ENCODE data around the gene COMMD10.

The COMMD10 gene

GRCh38 chr5:116216246-116216645 lies 131.4 kb downstream of the COMMD10 start:
- peak; percentile 1 for DNase-seq (ENCODE audit: low read depth)

GRCh38 chr5:116225281-116225922 lies 140.6 kb downstream of the COMMD10 start:
- no peak for DNase-seq (ENCODE audit: low read depth)

- no peak for DNase-seq (ENCODE audit: low read depth)
Measured at GRCh38 chr5:116229131-116229689, 144.4 kb downstream of the COMMD10 start.

GRCh38 chr5:116231288-116231687 lies 146.5 kb downstream of the COMMD10 start:
- no peak for DNase-seq (ENCODE audit: low read depth)

- no peak for DNase-seq (ENCODE audit: low read depth)
Measured at GRCh38 chr5:116234681-116235080, 149.9 kb downstream of the COMMD10 start.

- peak; percentile 4 for DNase-seq (ENCODE audit: low read depth)
Measured at GRCh38 chr5:116237917-116238500, 153.2 kb downstream of the COMMD10 start.

- peak; percentile 53 for DNase-seq (ENCODE audit: low read depth)
Measured at GRCh38 chr5:116242343-116242742, 157.5 kb downstream of the COMMD10 start.

- peak; percentile 22 for DNase-seq (ENCODE audit: low read depth)
Measured at GRCh38 chr5:116248432-116248831, 163.6 kb downstream of the COMMD10 start.

- DNase-seq (ENCODE audit: low read depth): no peak
Measured at GRCh38 chr5:116249648-116250047, 164.8 kb downstream of the COMMD10 start.

GRCh38 chr5:116256717-116257116 lies 171.9 kb downstream of the COMMD10 start:
- no peak for DNase-seq (ENCODE audit: low read depth)

- DNase-seq (ENCODE audit: low read depth): no peak
Measured at GRCh38 chr5:116265471-116265870, 180.6 kb downstream of the COMMD10 start.

- peak; percentile 78 for DNase-seq (ENCODE audit: low read depth)
Measured at GRCh38 chr5:116271446-116272025, 186.7 kb downstream of the COMMD10 start.

- peak; percentile 81 for DNase-seq (ENCODE audit: low read depth)
Measured at GRCh38 chr5:116272281-116272941, 187.6 kb downstream of the COMMD10 start.

- DNase-seq (ENCODE audit: low read depth): peak; percentile 54
Measured at GRCh38 chr5:116273448-116274242, 188.8 kb downstream of the COMMD10 start.

GRCh38 chr5:116274251-116274650 lies 189.4 kb downstream of the COMMD10 start:
- DNase-seq (ENCODE audit: low read depth): no peak

GRCh38 chr5:116275282-116275681 lies 190.5 kb downstream of the COMMD10 start:
- no peak for DNase-seq (ENCODE audit: low read depth)

GRCh38 chr5:116276952-116277351 lies 192.1 kb downstream of the COMMD10 start:
- no peak for DNase-seq (ENCODE audit: low read depth)

- DNase-seq (ENCODE audit: low read depth): no peak
Measured at GRCh38 chr5:116280149-116280803, 195.5 kb downstream of the COMMD10 start.

- DNase-seq (ENCODE audit: low read depth): no peak
Measured at GRCh38 chr5:116281309-116281708, 196.5 kb downstream of the COMMD10 start.

- DNase-seq (ENCODE audit: low read depth): no peak
Measured at GRCh38 chr5:116288524-116288923, 203.7 kb downstream of the COMMD10 start.

GRCh38 chr5:116289276-116289675 lies 204.5 kb downstream of the COMMD10 start:
- no peak for DNase-seq (ENCODE audit: low read depth)
